WTC11 (cell line): Measurements from ENCODE around the gene TMEM205. TPM values are rescaled to one million over a fixed set of nuclear protein-coding genes. Genes with fewer than 3 reads are reported as not detected.

Source experiments
- ATAC-seq: fragments of 200-7000 bp; cut with Tn5 transposase; 2 replicates; pipeline ENCODE4 v1.10.0; 2021; ENCODE audit warnings: mild to moderate bottlenecking, moderate library complexity
- CTCF ChIA-PET: fragments of 300-600 bp; sonication (Branson Sonifier 250); formaldehyde crosslinking; loops from one replicate; lab custom pipeline; 2021; ENCODE audit warnings: antibody characterized with exemption; lab: Charles Lee
- POLR2A ChIA-PET: fragments of 350-600 bp; sonication (Branson Sonifier 250); formaldehyde crosslinking; loops from one replicate; lab custom pipeline; 2021; ENCODE audit warnings: antibody characterized with exemption; lab: Charles Lee
- DNase-seq: peaks from one replicate; pipeline ENCODE4 v3.0.0; 2021; ENCODE audit warnings: low spot score
- H3K27ac Mint-ChIP-seq: 2 replicates; pipeline ENCODE4 v1.8.0; 2021; ENCODE audit warnings: mixed read lengths
- H3K27me3 Mint-ChIP-seq: 2 replicates; pipeline ENCODE4 v1.8.0; 2021; ENCODE audit warnings: low read depth, mild to moderate bottlenecking, moderate library complexity, mixed read lengths
- H3K36me3 Mint-ChIP-seq: 2 replicates; pipeline ENCODE4 v1.8.0; 2021; ENCODE audit warnings: mixed read lengths
- H3K4me1 Mint-ChIP-seq: 2 replicates; pipeline ENCODE4 v1.8.0; 2022; ENCODE audit warnings: mixed read lengths
- H3K4me3 Mint-ChIP-seq: 2 replicates; pipeline ENCODE4 v1.8.0; 2021; ENCODE audit warnings: mild to moderate bottlenecking, moderate library complexity, mixed read lengths
- H3K9me3 Mint-ChIP-seq: 2 replicates; pipeline ENCODE4 v1.8.0; 2021; ENCODE audit warnings: mixed read lengths
- ATF2 ChIP-seq: sonication (generic); formaldehyde crosslinking; IDR thresholded peaks from 2 replicates; pipeline ENCODE4 v1.8.1; 2022; ENCODE audit warnings: low read depth, missing genetic modification reagents, borderline replicate concordance
- CREB1 ChIP-seq: sonication (generic); formaldehyde crosslinking; IDR thresholded peaks from 2 replicates; pipeline ENCODE4 v1.8.0; 2023; ENCODE audit warnings: mild to moderate bottlenecking, missing genetic modification reagents
- ELF4 ChIP-seq: sonication (generic); formaldehyde crosslinking; IDR thresholded peaks from 2 replicates; pipeline ENCODE4 v1.8.1; 2022; ENCODE audit warnings: low read depth, mild to moderate bottlenecking, moderate library complexity, missing genetic modification reagents
- ERG ChIP-seq: fragments of 250-450 bp; sonication (Bioruptor Pico); IDR thresholded peaks from 2 replicates; pipeline ENCODE4 v1.8.0; 2021; ENCODE audit warnings: mild to moderate bottlenecking
- FOXJ3 ChIP-seq: sonication (generic); formaldehyde crosslinking; IDR thresholded peaks from 2 replicates; pipeline ENCODE4 v1.9.0; 2021; ENCODE audit warnings: missing genetic modification reagents, mild to moderate bottlenecking, borderline replicate concordance
- HMGA2 ChIP-seq: fragments of 250-450 bp; sonication (Bioruptor Pico); IDR thresholded peaks from 2 replicates; pipeline ENCODE4 v1.4.0; 2021; ENCODE audit warnings: mild to moderate bottlenecking, moderate library complexity
- IRF1 ChIP-seq: sonication (generic); formaldehyde crosslinking; IDR thresholded peaks from 2 replicates; pipeline ENCODE4 v1.8.0; 2023; ENCODE audit warnings: missing genetic modification reagents
- JAZF1 ChIP-seq: fragments of 250-450 bp; sonication (Bioruptor Pico); IDR thresholded peaks from 2 replicates; pipeline ENCODE4 v1.9.0; 2021; ENCODE audit warnings: moderate library complexity, mild to moderate bottlenecking, inconsistent platforms
- JUN ChIP-seq: sonication (generic); formaldehyde crosslinking; IDR thresholded peaks from 2 replicates; pipeline ENCODE4 v1.8.0; 2023; ENCODE audit warnings: mild to moderate bottlenecking, missing genetic modification reagents
- NFATC4 ChIP-seq: fragments of 250-450 bp; sonication (Bioruptor Pico); IDR thresholded peaks from 2 replicates; pipeline ENCODE4 v1.9.0; 2021; ENCODE audit warnings: mild to moderate bottlenecking
- NR1H2 ChIP-seq: sonication (generic); formaldehyde crosslinking; IDR thresholded peaks from 2 replicates; pipeline ENCODE4 v1.9.0; 2021; ENCODE audit warnings: mild to moderate bottlenecking, moderate library complexity, missing genetic modification reagents
- PRRX2 ChIP-seq: fragments of 250-450 bp; sonication (Bioruptor Pico); IDR thresholded peaks from 2 replicates; pipeline ENCODE4 v1.8.0; 2021; ENCODE audit warnings: mild to moderate bottlenecking
- TEAD1 ChIP-seq: sonication (generic); formaldehyde crosslinking; IDR thresholded peaks from 2 replicates; pipeline ENCODE4 v1.8.0; 2022; ENCODE audit warnings: mild to moderate bottlenecking, missing genetic modification reagents
- TEAD4 ChIP-seq: sonication (generic); formaldehyde crosslinking; IDR thresholded peaks from 2 replicates; pipeline ENCODE4 v1.8.0; 2022; ENCODE audit warnings: mild to moderate bottlenecking, missing genetic modification reagents
- ZBTB43 ChIP-seq: sonication (generic); formaldehyde crosslinking; IDR thresholded peaks from 2 replicates; pipeline ENCODE4 v1.8.1; 2023; ENCODE audit warnings: mild to moderate bottlenecking, missing genetic modification reagents
- ZNF263 ChIP-seq: sonication (generic); formaldehyde crosslinking; IDR thresholded peaks from 2 replicates; pipeline ENCODE4 v1.8.1; 2022; ENCODE audit warnings: low read depth, mild to moderate bottlenecking, moderate library complexity, missing genetic modification reagents
- ZNF671 ChIP-seq: fragments of 250-450 bp; sonication (Bioruptor Pico); IDR thresholded peaks from 2 replicates; pipeline ENCODE4 v1.8.0; 2021; ENCODE audit warnings: mild to moderate bottlenecking
- total RNA-seq: library from RNA; stranded (reverse); gene quantifications from 3 replicates; pipeline ENCODE4 v1.2.3, GENCODE V29; 2021
- TF ChIP-seq, protein P1 (sequence below): sonication (generic); formaldehyde crosslinking; IDR thresholded peaks from 2 replicates; pipeline ENCODE4 v1.8.1; 2022; ENCODE audit warnings: mild to moderate bottlenecking, moderate library complexity, missing genetic modification reagents
- TF ChIP-seq, protein P2 (sequence below): sonication (generic); formaldehyde crosslinking; IDR thresholded peaks from 2 replicates; pipeline ENCODE4 v1.8.0; 2022; ENCODE audit warnings: mild to moderate bottlenecking, missing genetic modification reagents
- TF ChIP-seq, protein P3 (sequence below): sonication (generic); formaldehyde crosslinking; IDR thresholded peaks from 2 replicates; pipeline ENCODE4 v1.8.1; 2023; ENCODE audit warnings: mild to moderate bottlenecking, missing genetic modification reagents, moderate library complexity
- TF ChIP-seq, protein P4 (sequence below): sonication (generic); formaldehyde crosslinking; IDR thresholded peaks from 2 replicates; pipeline ENCODE4 v1.8.0; 2022; ENCODE audit warnings: mild to moderate bottlenecking, missing genetic modification reagents
- TF ChIP-seq, protein P5 (sequence below): sonication (generic); formaldehyde crosslinking; IDR thresholded peaks from 2 replicates; pipeline ENCODE4 v1.8.0; 2022; ENCODE audit warnings: missing genetic modification reagents

Gene TMEM205
- total RNA-seq, 1 experiment from 2014 or later = 69.9 TPM

GRCh38 chr19:11370744-11371143, 24.7 kb upstream of the TMEM205 start:
- Mint-ChIP-seq H3K4me1 (peaks cover 4% of the 10 kb centered on the region; the same call in 1 of the 2 replicates), H3K27me3 (no peaks in the 10 kb centered on the region), H3K9me3 (no peaks in the 10 kb centered on the region), H3K27ac (no peak overlapping the region), H3K4me3 (no peak overlapping the region), H3K36me3 (peaks cover 3% of the 10 kb centered on the region; the same call in 1 of the 2 replicates)
- CTCF ChIA-PET = interaction anchor here (1.2 to 4.0 kb wide), 5 partner anchors 9 to 143 kb away, joined by 3 to 22 read pairs (median 10); no protein-coding TSS in a partner anchor
- TF ChIP-seq JUN (CRISPR knock-in tag) = no peak
- TF ChIP-seq, protein P1, sequence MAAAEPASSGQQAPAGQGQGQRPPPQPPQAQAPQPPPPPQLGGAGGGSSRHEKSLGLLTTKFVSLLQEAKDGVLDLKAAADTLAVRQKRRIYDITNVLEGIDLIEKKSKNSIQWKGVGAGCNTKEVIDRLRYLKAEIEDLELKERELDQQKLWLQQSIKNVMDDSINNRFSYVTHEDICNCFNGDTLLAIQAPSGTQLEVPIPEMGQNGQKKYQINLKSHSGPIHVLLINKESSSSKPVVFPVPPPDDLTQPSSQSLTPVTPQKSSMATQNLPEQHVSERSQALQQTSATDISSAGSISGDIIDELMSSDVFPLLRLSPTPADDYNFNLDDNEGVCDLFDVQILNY = no peak
- TF ChIP-seq, protein P2, sequence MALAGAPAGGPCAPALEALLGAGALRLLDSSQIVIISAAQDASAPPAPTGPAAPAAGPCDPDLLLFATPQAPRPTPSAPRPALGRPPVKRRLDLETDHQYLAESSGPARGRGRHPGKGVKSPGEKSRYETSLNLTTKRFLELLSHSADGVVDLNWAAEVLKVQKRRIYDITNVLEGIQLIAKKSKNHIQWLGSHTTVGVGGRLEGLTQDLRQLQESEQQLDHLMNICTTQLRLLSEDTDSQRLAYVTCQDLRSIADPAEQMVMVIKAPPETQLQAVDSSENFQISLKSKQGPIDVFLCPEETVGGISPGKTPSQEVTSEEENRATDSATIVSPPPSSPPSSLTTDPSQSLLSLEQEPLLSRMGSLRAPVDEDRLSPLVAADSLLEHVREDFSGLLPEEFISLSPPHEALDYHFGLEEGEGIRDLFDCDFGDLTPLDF (CRISPR knock-in tag) = no peak
- TF ChIP-seq TEAD4 (CRISPR knock-in tag) = no peak
- TF ChIP-seq, protein P3, sequence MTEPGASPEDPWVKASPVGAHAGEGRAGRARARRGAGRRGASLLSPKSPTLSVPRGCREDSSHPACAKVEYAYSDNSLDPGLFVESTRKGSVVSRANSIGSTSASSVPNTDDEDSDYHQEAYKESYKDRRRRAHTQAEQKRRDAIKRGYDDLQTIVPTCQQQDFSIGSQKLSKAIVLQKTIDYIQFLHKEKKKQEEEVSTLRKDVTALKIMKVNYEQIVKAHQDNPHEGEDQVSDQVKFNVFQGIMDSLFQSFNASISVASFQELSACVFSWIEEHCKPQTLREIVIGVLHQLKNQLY = no peak
- no peak for TF ChIP-seq ATF2 (CRISPR knock-in tag)
- TF ChIP-seq ZNF263 (CRISPR knock-in tag) = no peak
- TF ChIP-seq FOXJ3 (CRISPR knock-in tag) = no peak
- no peak for TF ChIP-seq NR1H2 (CRISPR knock-in tag)
- no peak for TF ChIP-seq PRRX2 (CRISPR knock-in tag)
- no peak for TF ChIP-seq JAZF1 (CRISPR knock-in tag)
- no peak for TF ChIP-seq NFATC4 (CRISPR knock-in tag)
- no peak for TF ChIP-seq IRF1 (CRISPR knock-in tag)
- POLR2A ChIA-PET = no interaction called here
- ATAC-seq (no peak), DNase-seq (no peak)

- H3K27me3 Mint-ChIP-seq = no peaks in the 10 kb centered on the region
- H3K9me3 Mint-ChIP-seq = no peaks in the 10 kb centered on the region
- no peak overlapping the region for H3K4me3 Mint-ChIP-seq
- peaks cover 1% of the 10 kb centered on the region; the same call in 1 of the 2 replicates for H3K4me1 Mint-ChIP-seq
- DNase-seq (no peak), ATAC-seq (no peak)
- ChIA-PET POLR2A (no interaction called here), CTCF (interaction anchor here (4.0 kb wide), 1 partner anchor 14 kb away, joined by 22 read pairs; no protein-coding TSS in a partner anchor)
- H3K27ac Mint-ChIP-seq = no peak overlapping the region
- H3K36me3 Mint-ChIP-seq = peaks cover 3% of the 10 kb centered on the region; the same call in 1 of the 2 replicates
- TF ChIP-seq CREB1 (CRISPR knock-in tag) = no peak
- TF ChIP-seq HMGA2 (CRISPR knock-in tag) = no peak
- TF ChIP-seq ERG (CRISPR knock-in tag) = no peak
- no peak for TF ChIP-seq ELF4 (CRISPR knock-in tag)
- TF ChIP-seq, protein P4, sequence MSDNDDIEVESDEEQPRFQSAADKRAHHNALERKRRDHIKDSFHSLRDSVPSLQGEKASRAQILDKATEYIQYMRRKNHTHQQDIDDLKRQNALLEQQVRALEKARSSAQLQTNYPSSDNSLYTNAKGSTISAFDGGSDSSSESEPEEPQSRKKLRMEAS (CRISPR knock-in tag) = no peak
- TF ChIP-seq ZBTB43 (CRISPR knock-in tag) = no peak
- TF ChIP-seq, protein P5, sequence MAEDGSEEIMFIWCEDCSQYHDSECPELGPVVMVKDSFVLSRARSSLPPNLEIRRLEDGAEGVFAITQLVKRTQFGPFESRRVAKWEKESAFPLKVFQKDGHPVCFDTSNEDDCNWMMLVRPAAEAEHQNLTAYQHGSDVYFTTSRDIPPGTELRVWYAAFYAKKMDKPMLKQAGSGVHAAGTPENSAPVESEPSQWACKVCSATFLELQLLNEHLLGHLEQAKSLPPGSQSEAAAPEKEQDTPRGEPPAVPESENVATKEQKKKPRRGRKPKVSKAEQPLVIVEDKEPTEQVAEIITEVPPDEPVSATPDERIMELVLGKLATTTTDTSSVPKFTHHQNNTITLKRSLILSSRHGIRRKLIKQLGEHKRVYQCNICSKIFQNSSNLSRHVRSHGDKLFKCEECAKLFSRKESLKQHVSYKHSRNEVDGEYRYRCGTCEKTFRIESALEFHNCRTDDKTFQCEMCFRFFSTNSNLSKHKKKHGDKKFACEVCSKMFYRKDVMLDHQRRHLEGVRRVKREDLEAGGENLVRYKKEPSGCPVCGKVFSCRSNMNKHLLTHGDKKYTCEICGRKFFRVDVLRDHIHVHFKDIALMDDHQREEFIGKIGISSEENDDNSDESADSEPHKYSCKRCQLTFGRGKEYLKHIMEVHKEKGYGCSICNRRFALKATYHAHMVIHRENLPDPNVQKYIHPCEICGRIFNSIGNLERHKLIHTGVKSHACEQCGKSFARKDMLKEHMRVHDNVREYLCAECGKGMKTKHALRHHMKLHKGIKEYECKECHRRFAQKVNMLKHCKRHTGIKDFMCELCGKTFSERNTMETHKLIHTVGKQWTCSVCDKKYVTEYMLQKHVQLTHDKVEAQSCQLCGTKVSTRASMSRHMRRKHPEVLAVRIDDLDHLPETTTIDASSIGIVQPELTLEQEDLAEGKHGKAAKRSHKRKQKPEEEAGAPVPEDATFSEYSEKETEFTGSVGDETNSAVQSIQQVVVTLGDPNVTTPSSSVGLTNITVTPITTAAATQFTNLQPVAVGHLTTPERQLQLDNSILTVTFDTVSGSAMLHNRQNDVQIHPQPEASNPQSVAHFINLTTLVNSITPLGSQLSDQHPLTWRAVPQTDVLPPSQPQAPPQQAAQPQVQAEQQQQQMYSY (CRISPR knock-in tag) = no peak
- TF ChIP-seq TEAD1 (CRISPR knock-in tag) = no peak
- TF ChIP-seq FOXJ3 (CRISPR knock-in tag) = no peak
- no peak for TF ChIP-seq ZNF671 (CRISPR knock-in tag)
- TF ChIP-seq TEAD4 (CRISPR knock-in tag) = no peak
Observed at GRCh38 chr19:11367528-11367927, 21.5 kb upstream of the TMEM205 start.
